Measurements from ENCODE around the gene PRDM12. TPM values are rescaled to one million over a fixed set of nuclear protein-coding genes. Genes with fewer than 3 reads are reported as not detected.

The PRDM12 gene
- total and polyA plus RNA-seq, 2 donors (not counting 1 experiment from before 2014, with no cell fraction given), result not detected

DNA sequence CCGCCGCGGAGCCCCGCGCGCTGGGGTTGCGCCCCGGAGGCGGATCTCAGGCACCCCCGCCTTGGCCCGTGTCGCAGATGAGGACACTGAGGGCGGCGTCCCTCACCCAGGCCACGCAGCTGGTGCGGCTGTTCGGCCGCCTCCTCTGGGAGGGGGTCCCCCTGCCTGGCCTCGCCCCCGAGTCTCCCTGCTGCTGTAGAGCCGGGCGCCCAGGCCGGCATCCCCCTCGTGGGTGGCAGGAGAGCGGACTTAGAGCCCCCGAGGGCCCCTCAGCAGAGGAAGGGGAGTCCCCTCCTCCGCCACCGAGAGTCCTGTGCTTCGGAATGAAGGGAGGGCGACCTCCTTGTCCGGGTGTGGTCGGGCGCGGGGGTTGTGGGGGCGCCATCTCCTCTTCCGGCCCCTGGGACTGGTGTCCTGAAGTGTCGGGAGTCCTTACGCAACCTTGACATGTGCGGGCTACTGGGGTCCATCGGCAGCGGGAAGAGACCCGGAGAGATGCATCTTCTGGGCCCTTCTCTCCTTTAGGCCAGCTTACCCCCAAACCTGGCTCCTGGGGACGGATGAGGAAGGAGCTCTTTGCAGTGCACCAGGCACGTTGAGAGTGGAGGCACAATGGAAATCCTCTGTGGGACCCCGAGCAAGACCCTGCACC is 17.5 kb downstream of the PRDM12 start:
- peak overlapping the region; percentile 70 for H3K9ac ChIP-seq (ENCODE audit: low read length)
- ChIA-PET POLR2A (interaction anchor here (0.9 kb wide), 1 partner anchor 11 kb away, joined by 4 read pairs; the partner anchor contains the start of gene EXOSC2), CTCF (interaction anchor here (0.7 to 2.2 kb wide), 24 partner anchors 9 to 365 kb away, joined by 3 to 43 read pairs (median 4); partner anchors contain the start of genes EXOSC2 and PRDM12)
- H3K9me3 ChIP-seq (ENCODE audit: control extremely low read depth in 1 of 3, control insufficient read depth in 2 of 3, insufficient read depth in 1 of 3, low read length in 2 of 3), result peaks cover 0 to 5% (median 5%) of the 10 kb centered on the region in 3 donors
- Mint-ChIP-seq H3K4me3 (peak overlapping the region; percentile 97), H3K27me3 (peaks cover 7% of the 10 kb centered on the region), H3K9me3 (ENCODE audit: insufficient read depth) (no peaks in the 10 kb centered on the region), H3K4me1 (peaks cover 8% of the 10 kb centered on the region), H3K27ac (no peak overlapping the region)
- intact Hi-C loops (cut with micrococcal nuclease), result loop anchor here (1.0 to 10.0 kb wide), 3 partner anchors 11 to 577 kb away; partner anchors contain the start of genes EXOSC2 and FUBP3
- H3K27ac ChIP-seq (ENCODE audit: low read length in 2 of 2), result no peak overlapping the region
- under 1% methylated on average over 44 of the region's 45 CpGs for WGBS (ENCODE audit: insufficient coverage)
- no peaks in the 10 kb centered on the region for H3K79me2 ChIP-seq (ENCODE audit: control insufficient read depth, insufficient read depth, low read length)
- peak overlapping the region; percentile 97 for H3K4me2 ChIP-seq (replicated peaks; ENCODE audit: low read depth, low read length, poor library complexity, severe bottlenecking)
- H3K4me1 ChIP-seq (ENCODE audit: control insufficient read depth in 2 of 2, insufficient read depth in 2 of 2, low read length in 2 of 2), result peaks cover 12% of the 10 kb centered on the region in 2 donors
- H3K27me3 ChIP-seq (replicated peaks in 1 of 4; ENCODE audit: control extremely low read depth in 1 of 4, control insufficient read depth in 3 of 4, insufficient read depth in 4 of 4, low read length in 3 of 4), result peaks cover 0 to 32% (median 4%) of the 10 kb centered on the region in 4 experiments
- ATAC-seq (ENCODE audit: low read depth) (peak; percentile 31), DNase-seq (peak; percentile 61)
- peak overlapping the region; percentile 3 to 71 (median 61) for H3K4me3 ChIP-seq (ENCODE audit: control extremely low read depth in 1 of 5, extremely low read depth in 1 of 5, insufficient read depth in 1 of 5, low read depth in 2 of 5, low read length in 4 of 5)
- H4K20me1 ChIP-seq (ENCODE audit: control insufficient read depth, insufficient read depth, low read length, poor library complexity, severe bottlenecking), result no peaks in the 10 kb centered on the region
- H3K36me3 ChIP-seq (replicated peaks in 1 of 2; ENCODE audit: control extremely low read depth in 1 of 2, control insufficient read depth in 1 of 2, extremely low read depth in 1 of 2, insufficient read depth in 2 of 2, low read length in 1 of 2), result no peaks in the 10 kb centered on the region
- TF ChIP-seq EZH2 (IDR thresholded peaks at IDR 0.05; ENCODE audit: borderline replicate concordance, insufficient read depth, low read depth, low read length, poor library complexity, severe bottlenecking), result no peak
- TF ChIP-seq, protein P1, sequence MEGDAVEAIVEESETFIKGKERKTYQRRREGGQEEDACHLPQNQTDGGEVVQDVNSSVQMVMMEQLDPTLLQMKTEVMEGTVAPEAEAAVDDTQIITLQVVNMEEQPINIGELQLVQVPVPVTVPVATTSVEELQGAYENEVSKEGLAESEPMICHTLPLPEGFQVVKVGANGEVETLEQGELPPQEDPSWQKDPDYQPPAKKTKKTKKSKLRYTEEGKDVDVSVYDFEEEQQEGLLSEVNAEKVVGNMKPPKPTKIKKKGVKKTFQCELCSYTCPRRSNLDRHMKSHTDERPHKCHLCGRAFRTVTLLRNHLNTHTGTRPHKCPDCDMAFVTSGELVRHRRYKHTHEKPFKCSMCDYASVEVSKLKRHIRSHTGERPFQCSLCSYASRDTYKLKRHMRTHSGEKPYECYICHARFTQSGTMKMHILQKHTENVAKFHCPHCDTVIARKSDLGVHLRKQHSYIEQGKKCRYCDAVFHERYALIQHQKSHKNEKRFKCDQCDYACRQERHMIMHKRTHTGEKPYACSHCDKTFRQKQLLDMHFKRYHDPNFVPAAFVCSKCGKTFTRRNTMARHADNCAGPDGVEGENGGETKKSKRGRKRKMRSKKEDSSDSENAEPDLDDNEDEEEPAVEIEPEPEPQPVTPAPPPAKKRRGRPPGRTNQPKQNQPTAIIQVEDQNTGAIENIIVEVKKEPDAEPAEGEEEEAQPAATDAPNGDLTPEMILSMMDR (IDR thresholded peaks at IDR 0.05), result no peak
- peak overlapping the region; percentile 92 for H2AFZ ChIP-seq (ENCODE audit: insufficient read depth, low read depth, low read length, poor library complexity, severe bottlenecking)
